Fibroblast of the aortic adventitia (primary cell): ENCODE results near the gene LRMDA. TPM values are rescaled to one million over a fixed set of nuclear protein-coding genes. Genes with fewer than 3 reads are reported as not detected.

ENCODE experiments used
- DNase-seq: peaks from one replicate; pipeline ENCODE4 v3.0.0-alpha.2; 2010; ENCODE audit warnings: low read depth
- H3K4me3 ChIP-seq: 2 replicates; pipeline ENCODE4 v1.5.1; 2011; ENCODE audit warnings: low read depth, mild to moderate bottlenecking, control low read depth, low read length, moderate library complexity
- CTCF ChIP-seq: IDR thresholded peaks from 2 replicates; pipeline ENCODE4 v1.5.1; 2011; ENCODE audit warnings: mild to moderate bottlenecking, low read length, control low read depth, inconsistent platforms; ENCODE audit not compliant: insufficient read depth
- total RNA-seq: library from RNA; depleted of rRNA; stranded (reverse); fragments of >200 nt; gene quantifications from 2 replicates; pipeline ENCODE4 v1.2.3, GENCODE V29; 2012; ENCODE audit warnings: low replicate concordance

Gene LRMDA
- total RNA-seq, 1 donor: 6.3 TPM

- DNase-seq: peak; percentile 69
- H3K4me3 ChIP-seq: no peak overlapping the region
- TF ChIP-seq CTCF: no peak
Measured at GRCh38 chr10:76329891-76330575, 898.6 kb downstream of the LRMDA start.

- no peak overlapping the region for H3K4me3 ChIP-seq
- DNase-seq: no peak
- TF ChIP-seq CTCF: no peak
Measured at GRCh38 chr10:76331742-76332141, 900.3 kb downstream of the LRMDA start.

- no peak overlapping the region for H3K4me3 ChIP-seq
- DNase-seq: no peak
- no peak for TF ChIP-seq CTCF
Measured at GRCh38 chr10:76333326-76333725, 901.9 kb downstream of the LRMDA start.

- no peak for TF ChIP-seq CTCF
- DNase-seq: no peak
- H3K4me3 ChIP-seq: no peak overlapping the region
Measured at GRCh38 chr10:76333796-76334195, 902.4 kb downstream of the LRMDA start.

GRCh38 chr10:76334255-76334654 lies 902.8 kb downstream of the LRMDA start:
- H3K4me3 ChIP-seq: no peak overlapping the region
- DNase-seq: no peak
- no peak for TF ChIP-seq CTCF

- no peak for DNase-seq
- no peak for TF ChIP-seq CTCF
- no peak overlapping the region for H3K4me3 ChIP-seq
Measured at GRCh38 chr10:76336213-76336963, 905.0 kb downstream of the LRMDA start.
